ENCODE results near the gene NFIX.

DNA sequence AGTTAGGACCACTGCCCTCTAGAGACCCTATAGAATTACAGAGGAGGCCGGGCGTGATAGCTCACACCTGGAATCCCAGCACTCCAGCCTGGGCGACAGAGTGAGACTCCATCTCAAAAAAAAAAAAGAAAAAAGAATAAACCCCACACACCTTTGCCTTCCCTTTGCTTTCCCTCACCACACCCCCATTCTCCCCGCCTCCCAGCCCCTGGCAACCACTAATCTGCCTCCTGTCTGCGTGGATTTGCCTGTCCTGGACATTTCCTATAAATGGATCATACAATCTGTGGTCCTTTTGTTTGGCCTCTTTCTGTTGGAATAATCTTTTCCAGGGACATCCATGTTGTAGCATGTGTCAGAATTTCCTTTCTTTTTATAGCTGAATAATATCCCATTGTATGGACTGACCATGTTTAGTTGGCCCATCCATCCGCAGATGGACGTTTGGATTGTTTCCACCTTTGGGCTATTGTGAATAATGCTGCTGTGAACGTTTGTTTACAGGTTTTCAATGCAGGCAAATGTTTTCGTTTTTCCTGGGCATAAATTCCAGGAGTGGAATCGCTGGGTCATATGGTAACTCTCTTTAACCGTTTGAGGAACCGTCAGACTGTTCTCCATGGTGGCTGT, 138.1 kb downstream of the NFIX start:
- TF ChIP-seq GATA2 (IDR thresholded peaks at IDR 0.05; ENCODE audit: low read depth, low read length) = no peak
- TF ChIP-seq GATA3 (IDR thresholded peaks at IDR 0.05; ENCODE audit: low read depth, low read length) = no peak
